ENCODE data around the gene ATXN7.

ATXN7 gene

DNA sequence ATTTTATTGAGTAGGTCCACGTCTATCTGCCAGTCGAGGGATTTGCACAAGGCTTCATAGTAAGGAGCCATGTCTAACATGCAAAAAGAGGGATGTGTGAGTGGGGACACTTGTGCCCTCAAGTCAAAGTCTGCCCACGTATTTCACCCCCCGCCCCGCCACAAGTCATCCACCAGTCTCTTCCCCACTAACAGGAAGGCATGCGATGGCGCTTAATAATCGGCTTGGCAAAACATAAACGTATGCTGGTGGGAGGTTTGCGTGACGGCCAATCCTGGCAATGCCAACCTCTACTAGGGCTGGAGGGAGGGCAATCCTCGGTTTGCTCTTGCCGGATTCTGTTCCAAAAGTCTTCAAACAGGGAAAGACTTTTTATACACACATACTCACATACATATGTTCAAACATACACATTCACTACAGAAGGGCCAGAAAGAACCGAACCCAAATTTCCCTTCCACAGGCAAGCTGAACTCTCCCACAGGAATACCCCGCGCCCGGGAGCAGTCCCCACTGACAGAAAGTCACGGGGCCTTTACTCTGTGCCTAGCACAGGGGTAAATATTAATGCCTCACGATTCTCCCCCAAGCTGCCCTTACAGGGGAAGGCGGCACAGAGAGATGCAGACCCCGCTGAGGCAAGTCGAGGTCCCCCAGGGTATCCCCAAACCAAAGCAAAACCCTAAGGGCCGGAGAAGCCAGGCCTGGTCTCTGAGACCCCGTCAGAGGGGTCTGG lies 159.0 kb downstream of the ATXN7 start:
- DNase-seq (ENCODE audit: low read depth in 2 of 2) = no peak

DNA sequence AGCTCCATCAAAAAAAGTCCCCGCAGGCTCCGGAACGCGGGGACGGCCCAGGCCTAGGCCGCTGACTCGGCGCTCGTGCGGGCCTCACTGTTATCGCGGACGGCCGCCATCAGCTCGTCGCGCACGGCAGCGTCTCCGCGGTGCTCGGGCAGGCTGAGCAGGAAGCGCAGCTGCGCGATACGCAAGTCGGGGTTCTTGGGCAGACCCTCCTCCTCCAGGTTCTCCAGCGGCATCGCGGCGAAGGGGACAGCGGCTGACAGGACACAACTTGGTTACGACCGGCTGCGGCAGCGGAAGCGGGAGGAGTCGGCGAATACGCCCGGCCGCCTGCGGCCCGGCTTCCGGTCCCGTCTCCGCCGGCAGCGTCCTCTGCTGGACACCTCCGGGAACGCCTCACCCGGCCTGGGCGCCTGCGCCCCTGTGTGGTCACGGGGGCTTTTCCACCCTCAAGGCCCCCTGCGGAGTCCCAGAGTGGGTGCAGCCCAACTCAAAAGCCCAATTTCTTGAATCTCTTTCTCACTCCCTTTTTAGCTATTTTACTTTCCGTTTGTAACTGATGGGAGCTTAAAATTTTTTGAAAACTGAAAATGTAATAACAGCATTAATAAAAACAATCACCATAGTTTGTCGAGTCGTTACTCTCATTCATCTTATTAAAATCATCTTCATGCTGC lies 159.7 kb downstream of the ATXN7 start, which contains the start of gene PSMD6:
TSS of gene PSMD6 (minus strand) at position 308 of the 674 bp plus-strand sequence. CDS start at position 233, 75 bp downstream.
- peak; percentile 57 to 62 for DNase-seq (ENCODE audit: low read depth in 2 of 2)

DNA sequence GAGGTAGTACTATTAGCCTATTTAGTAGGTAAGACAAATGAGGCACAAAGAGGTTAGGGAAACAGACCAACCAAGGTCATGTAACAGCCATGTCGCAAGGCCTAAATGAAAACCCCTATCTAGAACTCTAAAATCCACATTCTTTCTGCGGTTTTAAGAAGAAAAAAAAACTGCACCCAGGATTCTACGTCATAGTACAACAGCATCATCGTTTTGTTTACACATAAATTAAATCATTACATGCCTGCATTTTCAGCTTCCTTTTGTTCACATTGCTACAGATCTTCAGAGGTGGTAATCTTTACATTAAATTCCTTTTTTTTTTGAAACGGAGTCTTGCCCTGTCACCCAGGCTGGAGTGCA lies 160.2 kb downstream of the ATXN7 start:
- DNase-seq (ENCODE audit: low read depth in 2 of 2) = no peak

- no peak for DNase-seq (ENCODE audit: low read depth in 2 of 2)
These were observed 162.7 kb downstream of the ATXN7 start for GRCh38 chr3:64026346-64026745.

GRCh38 chr3:64027658-64028057 lies 164.0 kb downstream of the ATXN7 start:
- no peak for DNase-seq (ENCODE audit: low read depth in 2 of 2)

DNA sequence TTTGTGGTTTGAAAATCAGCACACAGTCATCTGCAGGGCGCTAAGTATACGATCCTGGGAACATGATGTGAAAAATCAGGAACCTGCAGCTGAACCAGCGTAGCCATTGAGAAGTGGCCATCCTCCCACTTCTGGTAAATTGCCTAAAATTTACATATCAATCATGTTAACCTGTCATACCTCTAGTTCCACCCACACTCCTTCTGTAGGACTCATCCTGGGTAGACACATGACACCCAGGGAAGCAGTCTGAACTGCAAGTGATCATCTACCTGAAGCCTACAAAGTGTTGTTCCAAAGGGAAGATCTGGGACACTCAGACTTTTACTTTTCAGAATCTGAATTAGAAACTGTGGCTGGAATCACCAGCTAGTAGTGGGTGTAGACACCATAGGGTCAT lies 165.1 kb downstream of the ATXN7 start:
- DNase-seq (ENCODE audit: low read depth in 2 of 2) = no peak

DNA sequence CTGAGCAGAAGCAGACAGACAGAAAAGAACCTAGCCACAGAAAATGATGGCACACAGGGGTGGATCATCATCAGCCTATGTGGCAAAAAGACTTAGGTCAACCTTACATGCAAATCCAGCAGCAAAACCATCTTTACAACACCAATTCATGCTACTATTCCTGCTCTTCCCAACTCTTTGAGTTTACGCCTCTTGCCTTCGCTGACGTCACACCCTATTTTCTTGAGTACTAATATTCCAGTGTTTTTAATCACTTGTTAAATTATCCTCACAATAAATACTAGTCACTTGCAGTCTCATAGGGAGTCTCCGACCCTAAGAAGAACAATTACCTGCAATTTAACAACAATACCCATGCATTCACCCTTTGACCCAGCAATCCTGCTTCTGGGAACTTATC lies 165.6 kb downstream of the ATXN7 start:
- DNase-seq (ENCODE audit: low read depth in 2 of 2) = no peak

DNA sequence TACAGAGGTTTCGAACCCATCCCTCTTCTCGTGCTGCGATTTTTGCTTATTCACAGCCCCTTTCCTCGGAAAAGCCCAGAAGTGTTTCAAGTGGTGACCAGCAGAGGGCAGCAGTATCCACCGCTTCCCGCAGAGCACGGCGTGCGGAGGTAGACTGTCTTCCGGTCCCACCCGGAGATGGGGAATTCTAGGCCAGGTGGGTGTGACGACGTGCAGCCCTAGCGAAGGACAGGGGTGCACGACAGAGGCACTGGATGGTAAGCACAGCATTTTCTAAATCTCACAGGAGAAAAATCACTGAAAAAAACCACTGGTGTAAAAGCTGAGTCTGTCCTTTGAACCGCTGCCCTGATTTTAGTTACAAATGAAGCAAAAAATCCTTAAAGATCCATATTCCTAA lies 167.1 kb downstream of the ATXN7 start:
- DNase-seq (ENCODE audit: low read depth in 2 of 2) = peak in 1 of 2 experiments; percentile 31

DNA sequence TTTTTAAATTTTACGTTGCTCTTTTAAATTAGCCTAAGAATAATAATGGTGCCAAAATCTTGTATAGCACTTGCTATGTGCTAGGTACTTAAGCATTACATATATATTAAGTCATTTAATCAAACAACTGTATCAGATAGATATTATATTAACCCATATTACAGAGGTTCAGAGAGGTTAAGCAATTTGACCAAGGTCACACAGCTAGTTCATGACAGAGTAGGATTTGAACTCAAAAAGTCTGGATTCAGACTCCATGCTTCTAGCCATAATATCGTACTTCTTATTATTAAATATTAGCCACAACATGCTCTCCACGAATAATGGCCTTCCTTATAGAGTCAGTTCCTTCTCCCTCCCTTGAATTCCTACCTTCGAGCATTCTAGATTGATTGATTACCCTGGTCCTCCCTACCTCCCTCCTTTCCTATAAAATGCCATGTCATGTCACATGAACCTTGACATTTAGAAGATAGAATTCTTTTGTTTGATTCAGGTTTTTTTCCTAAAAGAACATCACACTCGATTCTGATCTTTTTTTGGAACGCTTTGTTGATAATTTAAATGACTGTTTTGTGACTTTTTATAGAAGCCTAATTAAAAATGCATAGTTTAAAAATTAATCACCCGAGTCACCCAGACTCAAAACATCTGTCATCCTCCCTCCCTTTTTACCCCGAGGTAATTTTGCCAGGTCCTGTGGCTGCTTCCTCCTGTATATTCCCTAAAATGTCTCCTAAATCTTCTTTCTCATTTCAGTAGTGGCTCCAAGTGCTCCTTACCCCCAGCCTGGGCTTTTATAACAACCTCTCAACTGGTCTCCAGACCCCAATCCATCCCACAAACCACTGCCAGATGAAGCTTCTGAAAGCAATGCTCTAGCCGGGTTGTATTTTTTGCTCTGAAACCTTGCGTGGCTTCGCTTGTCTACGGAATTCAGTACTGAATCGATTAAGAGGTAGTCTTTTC lies 168.2 kb downstream of the ATXN7 start:
- DNase-seq (ENCODE audit: low read depth in 2 of 2) = no peak

DNA sequence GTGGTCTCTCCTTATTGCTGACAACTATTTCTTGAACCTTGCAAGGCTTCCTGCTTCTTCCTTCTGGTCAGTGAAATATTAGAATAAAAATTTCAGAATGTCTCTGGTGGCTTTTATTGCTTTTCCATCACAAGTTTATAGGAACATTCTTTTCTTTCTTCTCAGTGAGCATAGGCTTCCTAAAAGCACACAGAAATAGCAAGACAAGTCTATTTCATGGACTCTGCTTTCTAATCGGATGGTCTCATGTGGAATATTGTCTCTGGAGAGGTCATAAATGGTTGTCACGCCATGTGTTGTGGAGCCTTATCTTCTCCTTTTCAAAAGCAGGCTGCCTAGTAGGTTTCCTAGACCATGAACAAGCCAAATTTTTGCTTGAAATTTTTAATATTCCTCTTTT lies 169.4 kb downstream of the ATXN7 start:
- no peak for DNase-seq (ENCODE audit: low read depth in 2 of 2)

- no peak for DNase-seq (ENCODE audit: low read depth in 2 of 2)
These were observed 173.4 kb downstream of the ATXN7 start for GRCh38 chr3:64037084-64037483.

DNA sequence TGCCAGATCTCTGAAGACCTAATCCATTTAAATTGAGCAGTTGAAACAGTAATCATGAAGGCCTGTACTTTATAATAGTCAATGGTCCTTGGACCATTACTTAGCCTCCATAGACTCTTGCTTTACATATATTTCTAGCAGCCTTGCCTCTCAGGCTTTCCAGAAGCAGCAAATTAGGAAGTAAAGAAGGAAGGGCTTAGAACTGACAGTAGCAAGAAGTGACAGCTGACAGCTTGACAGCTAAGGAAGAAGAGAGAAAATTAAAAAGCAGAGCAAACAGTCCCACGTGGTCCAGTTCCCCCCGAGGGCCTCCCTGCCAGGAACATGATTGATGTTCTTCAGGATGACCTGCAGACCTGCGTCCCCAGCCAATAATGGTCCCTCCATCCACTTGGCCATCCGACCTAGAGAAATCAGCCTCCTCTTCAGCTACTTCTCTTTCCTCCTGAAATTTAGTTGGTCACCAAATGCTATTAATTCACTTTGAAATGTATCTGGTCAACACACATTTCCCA lies 174.6 kb downstream of the ATXN7 start:
- no peak for DNase-seq (ENCODE audit: low read depth in 2 of 2)

- no peak for DNase-seq (ENCODE audit: low read depth in 2 of 2)
These were observed 175.7 kb downstream of the ATXN7 start for GRCh38 chr3:64039332-64039731.

DNA sequence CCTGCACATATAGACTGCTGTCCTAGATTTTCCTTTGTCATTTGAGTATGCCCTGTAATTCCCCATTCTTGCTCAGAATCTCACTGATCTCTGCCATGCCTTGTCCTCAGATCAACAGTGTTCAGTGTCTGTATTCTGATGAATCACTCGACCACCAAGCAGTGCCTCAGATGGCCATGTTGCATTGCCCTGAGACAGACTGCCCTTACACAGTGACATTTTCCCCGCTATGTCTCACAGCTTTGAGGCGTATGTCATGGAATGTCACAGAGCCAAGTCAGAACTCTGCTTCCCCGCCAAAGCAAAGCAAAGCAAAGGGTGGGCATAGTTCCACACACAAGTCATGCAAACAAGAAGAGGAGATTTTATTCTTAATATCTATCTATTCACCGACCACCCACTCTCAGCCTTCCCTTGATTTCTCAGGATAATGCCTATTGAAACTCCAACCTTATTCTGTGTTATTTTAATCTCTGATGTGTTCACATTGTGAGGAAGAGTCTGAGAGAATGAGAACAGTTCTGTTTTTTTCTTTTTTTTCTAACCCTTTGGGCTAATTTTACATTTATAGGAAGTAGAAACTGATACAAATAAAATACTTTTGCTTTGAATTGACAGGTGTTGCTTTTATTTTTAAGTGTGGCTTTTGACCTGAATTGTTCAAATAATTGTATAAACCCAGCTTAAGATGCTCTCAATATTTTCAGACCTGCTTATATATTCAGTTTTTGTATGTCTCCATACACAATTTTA lies 176.5 kb downstream of the ATXN7 start:
- no peak for DNase-seq (ENCODE audit: low read depth in 2 of 2)

GRCh38 chr3:64042952-64043351 lies 179.3 kb downstream of the ATXN7 start:
- no peak for DNase-seq (ENCODE audit: low read depth in 2 of 2)

GRCh38 chr3:64046592-64046991 lies 182.9 kb downstream of the ATXN7 start:
- no peak for DNase-seq (ENCODE audit: low read depth in 2 of 2)

DNA sequence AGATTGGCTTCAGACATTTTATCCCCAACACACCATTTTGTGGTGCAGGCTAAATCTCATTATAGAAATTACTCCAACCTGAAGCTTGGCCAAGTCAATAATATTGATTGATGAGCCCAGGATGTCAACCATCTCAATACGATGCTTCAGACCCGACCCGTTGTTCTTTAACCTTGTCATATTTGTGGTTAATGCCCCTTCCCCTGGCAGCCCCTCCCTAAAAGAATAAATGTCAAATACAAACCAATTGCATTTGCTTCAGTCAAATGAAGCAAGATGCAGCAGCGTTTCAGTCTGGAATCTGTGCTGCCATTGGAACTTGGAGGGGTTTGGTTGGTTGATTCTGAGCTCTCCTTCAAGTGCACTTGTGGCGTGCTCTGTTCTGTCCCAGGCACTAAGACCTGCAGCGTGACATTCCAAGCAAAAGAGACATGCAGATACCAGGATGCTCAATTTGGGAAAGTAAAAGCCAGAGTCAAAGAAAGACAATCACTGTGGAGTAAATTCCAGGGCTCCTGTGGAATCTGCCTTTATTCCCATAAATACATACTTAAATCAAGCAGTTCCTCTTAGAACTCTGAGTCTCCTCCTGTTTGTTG lies 183.4 kb downstream of the ATXN7 start:
- DNase-seq (ENCODE audit: low read depth in 2 of 2) = no peak

DNA sequence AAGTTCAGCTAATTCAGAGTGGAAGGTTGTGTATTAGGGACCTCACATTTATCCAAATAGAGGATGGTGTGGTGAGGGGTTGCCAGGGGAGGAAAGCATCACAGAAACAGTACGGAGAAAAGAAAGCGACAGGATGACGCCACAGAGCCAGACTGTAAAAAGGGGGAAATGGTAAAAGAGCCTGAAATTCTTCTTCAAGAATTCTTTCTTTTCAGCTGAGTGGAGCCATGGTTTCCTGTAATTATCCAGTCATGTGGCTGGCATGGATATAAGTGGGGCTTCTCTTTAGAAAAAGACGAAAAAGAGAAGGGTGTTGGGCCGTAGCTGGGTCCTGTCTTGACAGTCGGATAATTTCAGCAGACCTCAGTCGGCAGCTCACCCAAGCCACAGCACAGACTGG lies 184.1 kb downstream of the ATXN7 start:
- no peak for DNase-seq (ENCODE audit: low read depth in 2 of 2)

GRCh38 chr3:64048631-64049061 lies 185.0 kb downstream of the ATXN7 start:
- DNase-seq (ENCODE audit: low read depth in 2 of 2) = no peak

- no peak for DNase-seq (ENCODE audit: low read depth in 2 of 2)
These were observed 185.5 kb downstream of the ATXN7 start for GRCh38 chr3:64049136-64049535.

GRCh38 chr3:64049832-64050231 lies 186.2 kb downstream of the ATXN7 start:
- DNase-seq (ENCODE audit: low read depth in 2 of 2) = no peak
